ENCODE results near the gene SPATA1. TPM values are rescaled to one million over a fixed set of nuclear protein-coding genes. Genes with fewer than 3 reads are reported as not detected.

The SPATA1 gene
- total and polyA plus RNA-seq, 2 of the 4 experiments (the other 2 are of a cell fraction), result under 0.01 to 0.56 TPM

DNA sequence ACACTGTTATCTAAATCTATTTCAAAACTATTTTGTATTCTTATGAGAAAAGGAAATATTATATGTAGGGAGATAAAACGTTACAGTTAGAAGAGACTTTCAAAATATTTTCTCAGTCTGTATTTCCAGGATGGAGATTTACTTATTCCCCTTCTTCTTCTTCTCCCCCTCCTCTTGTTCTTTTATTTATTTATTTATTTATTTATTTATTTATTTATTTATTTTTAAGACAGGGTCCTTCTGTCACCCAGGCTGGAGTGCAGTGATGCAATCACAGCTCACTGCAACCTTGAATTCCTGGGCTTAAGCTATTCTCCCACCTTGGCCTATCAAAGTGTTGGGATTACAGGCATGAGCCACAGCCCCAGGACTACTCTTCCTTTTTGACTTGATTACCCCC is 30.0 kb upstream of the SPATA1 start:
- H4K8ac ChIP-seq (ENCODE audit: low read depth in 2 of 2, low read length in 2 of 2), result no peak overlapping the region
- H3K79me1 ChIP-seq (ENCODE audit: low read depth in 1 of 2, low read length in 2 of 2), result peaks cover 2 to 21% of the 10 kb centered on the region in 2 experiments; a peak in 3 of 4 replicates
- H3K4me2 ChIP-seq (ENCODE audit: low read depth, low read length), result no peak overlapping the region
- no peak overlapping the region for H2AFZ ChIP-seq (replicated peaks; ENCODE audit: low read length, poor library complexity)
- no peak for TF ChIP-seq MXI1 (IDR thresholded peaks at IDR 0.05; ENCODE audit: borderline replicate concordance, low read depth, low read length)
- TF ChIP-seq, protein P1, sequence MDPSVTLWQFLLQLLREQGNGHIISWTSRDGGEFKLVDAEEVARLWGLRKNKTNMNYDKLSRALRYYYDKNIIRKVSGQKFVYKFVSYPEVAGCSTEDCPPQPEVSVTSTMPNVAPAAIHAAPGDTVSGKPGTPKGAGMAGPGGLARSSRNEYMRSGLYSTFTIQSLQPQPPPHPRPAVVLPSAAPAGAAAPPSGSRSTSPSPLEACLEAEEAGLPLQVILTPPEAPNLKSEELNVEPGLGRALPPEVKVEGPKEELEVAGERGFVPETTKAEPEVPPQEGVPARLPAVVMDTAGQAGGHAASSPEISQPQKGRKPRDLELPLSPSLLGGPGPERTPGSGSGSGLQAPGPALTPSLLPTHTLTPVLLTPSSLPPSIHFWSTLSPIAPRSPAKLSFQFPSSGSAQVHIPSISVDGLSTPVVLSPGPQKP (IDR thresholded peaks at IDR 0.05; ENCODE audit: borderline replicate concordance, low read depth, low read length), result no peak
- TF ChIP-seq RAD21 (IDR thresholded peaks at IDR 0.05; ENCODE audit: low read length), result no peak
- TF ChIP-seq CEBPB (IDR thresholded peaks at IDR 0.05; ENCODE audit: low read depth, low read length), result no peak
- TF ChIP-seq RCOR1 (IDR thresholded peaks at IDR 0.05; ENCODE audit: insufficient replicate concordance, low read length), result no peak
- TF ChIP-seq POLR2A (IDR thresholded peaks at IDR 0.05; ENCODE audit: low read depth, low read length), result no peak
- TF ChIP-seq MAZ (IDR thresholded peaks at IDR 0.05; ENCODE audit: borderline replicate concordance, low read depth, low read length), result no peak
- TF ChIP-seq FOS (IDR thresholded peaks at IDR 0.05; ENCODE audit: low read depth, low read length), result no peak
- no peak for TF ChIP-seq BHLHE40 (IDR thresholded peaks at IDR 0.05; ENCODE audit: low read depth, low read length)
- TF ChIP-seq, protein P2, sequence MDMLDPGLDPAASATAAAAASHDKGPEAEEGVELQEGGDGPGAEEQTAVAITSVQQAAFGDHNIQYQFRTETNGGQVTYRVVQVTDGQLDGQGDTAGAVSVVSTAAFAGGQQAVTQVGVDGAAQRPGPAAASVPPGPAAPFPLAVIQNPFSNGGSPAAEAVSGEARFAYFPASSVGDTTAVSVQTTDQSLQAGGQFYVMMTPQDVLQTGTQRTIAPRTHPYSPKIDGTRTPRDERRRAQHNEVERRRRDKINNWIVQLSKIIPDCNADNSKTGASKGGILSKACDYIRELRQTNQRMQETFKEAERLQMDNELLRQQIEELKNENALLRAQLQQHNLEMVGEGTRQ (IDR thresholded peaks at IDR 0.05; ENCODE audit: low read depth, low read length), result no peak
- TF ChIP-seq SMC3 (IDR thresholded peaks at IDR 0.05; ENCODE audit: low read depth, low read length), result no peak
- TF ChIP-seq RFX5 (IDR thresholded peaks at IDR 0.05; ENCODE audit: low read depth, low read length), result no peak
- no peak for TF ChIP-seq NFE2L2 (IDR thresholded peaks at IDR 0.05; ENCODE audit: low read depth, low read length)
- no peak for TF ChIP-seq MAFK (IDR thresholded peaks at IDR 0.05; ENCODE audit: low read depth, low read length)
- no peak overlapping the region for H3K9ac ChIP-seq (ENCODE audit: low read depth, low read length)
- H2BK20ac ChIP-seq (ENCODE audit: low read depth, low read length), result no peak overlapping the region
- DNase-seq, result no peak
- POLR2A ChIA-PET (ENCODE audit: unreplicated experiment), result no interaction called here
- H4K91ac ChIP-seq (ENCODE audit: insufficient read depth, low read depth, low read length), result no peak overlapping the region
- H4K5ac ChIP-seq (ENCODE audit: low read depth, low read length), result no peak overlapping the region
- ATAC-seq (ENCODE audit: low read depth), result no peak
- H3K4me1 ChIP-seq (ENCODE audit: control insufficient read depth, insufficient read depth, low read length), result peaks cover 1% of the 10 kb centered on the region
- H3K36me3 ChIP-seq (ENCODE audit: control insufficient read depth, insufficient read depth, low read length), result 0 out of 2 replicates have a peak, but pooled peaks cover under 1% of the 10 kb centered on the region
- no peak overlapping the region for H2BK15ac ChIP-seq (ENCODE audit: low read depth, low read length)
- H3K56ac ChIP-seq (ENCODE audit: extremely low read depth, insufficient read depth, low read length), result no peak overlapping the region
- no peak overlapping the region for H2BK5ac ChIP-seq (ENCODE audit: low read depth, low read length, poor library complexity, severe bottlenecking)
- H3K9me1 ChIP-seq (ENCODE audit: insufficient read depth, low read length), result peaks cover 1% of the 10 kb centered on the region; the same call in 1 of the 2 replicates
- no peak overlapping the region for H3K4me3 ChIP-seq (ENCODE audit: insufficient read depth, low read depth, low read length)
- H2AK9ac ChIP-seq (replicated peaks; ENCODE audit: low read depth, low read length, poor library complexity), result no peak overlapping the region
- H3K4ac ChIP-seq (ENCODE audit: low read depth, low read length), result no peak overlapping the region
- dilution Hi-C loops (cut with HindIII; ENCODE audit: low sequenced_read_pairs, unreplicated experiment) (no loop called here), intact Hi-C loops (cut with micrococcal nuclease) (no loop called here), in situ Hi-C loops (cut with MboI; ENCODE audit: low sequenced_read_pairs) (no loop called here)
- H2AK5ac ChIP-seq (ENCODE audit: low read depth, low read length), result no peak overlapping the region
- no peaks in the 10 kb centered on the region for H3K27me3 ChIP-seq (ENCODE audit: control insufficient read depth, insufficient read depth, low read length)
- H3K14ac ChIP-seq (replicated peaks; ENCODE audit: low read depth, low read length), result no peak overlapping the region
- no peak overlapping the region for H3K18ac ChIP-seq (ENCODE audit: low read depth, low read length)
- peaks cover 4% of the 10 kb centered on the region for H4K20me1 ChIP-seq (ENCODE audit: insufficient read depth, low read length)
- WGBS, 2 experiments (ENCODE audit: extremely low coverage in 2 of 2, insufficient read length in 1 of 2), result no CpG with 5 or more reads among the region's 1 CpG
- H3K23ac ChIP-seq (ENCODE audit: low read depth, low read length), result no peak overlapping the region
- CTCF ChIA-PET, result no interaction called here
- BruUV-seq (replicated peaks), result no TSS peak
- H3K27ac ChIP-seq (ENCODE audit: insufficient read depth, low read length), result no peak overlapping the region
- H2BK120ac ChIP-seq (ENCODE audit: low read depth, low read length), result no peak overlapping the region
- H3K9me3 ChIP-seq (ENCODE audit: control insufficient read depth, insufficient read depth, low read length), result no peaks in the 10 kb centered on the region
